ENCODE results near the gene ASAH2. TPM values are rescaled to one million over a fixed set of nuclear protein-coding genes. Genes with fewer than 3 reads are reported as not detected.

The ASAH2 gene
- total and polyA plus RNA-seq, 5 donors: 0.43 to 4.5 (median 1.9) TPM

GRCh38 chr10:50226610-50227009 lies 24.7 kb downstream of the ASAH2 start:
- Histone ChIP-seq H3K27ac (ENCODE audit: low read length) (no peak overlapping the region), H3K27me3 (ENCODE audit: control insufficient read depth, insufficient read depth) (no peaks in the 10 kb centered on the region), H3K9me3 (ENCODE audit: control insufficient read depth, low read length) (no peaks in the 10 kb centered on the region), H3K4me1 (ENCODE audit: control insufficient read depth, insufficient read depth, low read length) (no peaks in the 10 kb centered on the region), H3K4me3 (ENCODE audit: low read length) (no peak overlapping the region)
- DNase-seq (no peak), ATAC-seq (no peak)
- intact Hi-C loops (cut with DNase I): loop anchor here in 2 of 4 donors (10.0 kb wide), 1 partner anchor 632 kb away; no protein-coding TSS in a partner anchor
- 53% methylated on average over 1 of the region's 1 CpG for WGBS

GRCh38 chr10:50224330-50224952 lies 26.9 kb downstream of the ASAH2 start:
- Histone ChIP-seq H3K4me1 (ENCODE audit: control insufficient read depth, insufficient read depth, low read length) (no peaks in the 10 kb centered on the region), H3K27ac (ENCODE audit: low read length) (no peak overlapping the region), H3K4me3 (ENCODE audit: low read length) (no peak overlapping the region), H3K9me3 (ENCODE audit: control insufficient read depth, low read length) (no peaks in the 10 kb centered on the region), H3K27me3 (ENCODE audit: control insufficient read depth, insufficient read depth) (no peaks in the 10 kb centered on the region)
- intact Hi-C loops (cut with DNase I): loop anchor here (5.0 to 10.0 kb wide), 3 partner anchors 627 to 632 kb away; no protein-coding TSS in a partner anchor
- ATAC-seq (peak; percentile 47 to 67), DNase-seq (no peak)
- WGBS: 29% methylated on average over 6 of the region's 6 CpGs

GRCh38 chr10:50222199-50222598 lies 29.1 kb downstream of the ASAH2 start:
- no peaks in the 10 kb centered on the region for H3K4me1 ChIP-seq (ENCODE audit: control insufficient read depth, insufficient read depth, low read length)
- no peaks in the 10 kb centered on the region for H3K9me3 ChIP-seq (ENCODE audit: control insufficient read depth, low read length)
- H3K27me3 ChIP-seq (ENCODE audit: control insufficient read depth, insufficient read depth): no peaks in the 10 kb centered on the region
- DNase-seq (no peak), ATAC-seq (no peak)
- H3K4me3 ChIP-seq (ENCODE audit: low read length): no peak overlapping the region
- no peak overlapping the region for H3K27ac ChIP-seq (ENCODE audit: low read length)
- WGBS: 86% methylated on average over 2 of the region's 2 CpGs
- intact Hi-C loops (cut with DNase I): loop anchor here (5.0 to 10.0 kb wide), 3 partner anchors 625 to 630 kb away; no protein-coding TSS in a partner anchor

- Histone ChIP-seq H3K9me3 (ENCODE audit: control insufficient read depth, low read length) (no peaks in the 10 kb centered on the region), H3K27me3 (ENCODE audit: control insufficient read depth, insufficient read depth) (no peaks in the 10 kb centered on the region), H3K4me1 (ENCODE audit: control insufficient read depth, insufficient read depth, low read length) (no peaks in the 10 kb centered on the region), H3K4me3 (ENCODE audit: low read length) (no peak overlapping the region), H3K27ac (ENCODE audit: low read length) (no peak overlapping the region)
- 75% methylated on average over 1 of the region's 1 CpG for WGBS
- intact Hi-C loops (cut with DNase I): loop anchor here (5.0 to 10.0 kb wide), 3 partner anchors 624 to 629 kb away; no protein-coding TSS in a partner anchor
- DNase-seq (no peak), ATAC-seq (no peak)
Observed at GRCh38 chr10:50221470-50221869, 29.8 kb downstream of the ASAH2 start.

- no peak overlapping the region for H3K4me3 ChIP-seq (ENCODE audit: low read length)
- H3K4me1 ChIP-seq (ENCODE audit: control insufficient read depth, insufficient read depth, low read length): no peaks in the 10 kb centered on the region
- 86% methylated on average over 2 of the region's 2 CpGs for WGBS
- H3K9me3 ChIP-seq (ENCODE audit: control insufficient read depth, low read length): no peaks in the 10 kb centered on the region
- intact Hi-C loops (cut with DNase I): loop anchor here (5.0 to 10.0 kb wide), 3 partner anchors 622 to 627 kb away; no protein-coding TSS in a partner anchor
- no peak for ATAC-seq
- H3K27me3 ChIP-seq (ENCODE audit: control insufficient read depth, insufficient read depth): no peaks in the 10 kb centered on the region
- no peak overlapping the region for H3K27ac ChIP-seq (ENCODE audit: low read length)
- no peak for DNase-seq
Observed at GRCh38 chr10:50219646-50220045, 31.7 kb downstream of the ASAH2 start.

- DNase-seq: no peak
- H3K27ac ChIP-seq (ENCODE audit: low read length): no peak overlapping the region
- WGBS: 79% methylated on average over 2 of the region's 2 CpGs
- no peaks in the 10 kb centered on the region for H3K27me3 ChIP-seq (ENCODE audit: control insufficient read depth, insufficient read depth)
- no peak for ATAC-seq
- intact Hi-C loops (cut with DNase I): no loop called here
- no peaks in the 10 kb centered on the region for H3K9me3 ChIP-seq (ENCODE audit: control insufficient read depth, low read length)
- H3K4me3 ChIP-seq (ENCODE audit: low read length): no peak overlapping the region
- no peaks in the 10 kb centered on the region for H3K4me1 ChIP-seq (ENCODE audit: control insufficient read depth, insufficient read depth, low read length)
Observed at GRCh38 chr10:50219200-50219599, 32.1 kb downstream of the ASAH2 start.

GRCh38 chr10:50216894-50217293 lies 34.4 kb downstream of the ASAH2 start:
- Histone ChIP-seq H3K4me1 (ENCODE audit: control insufficient read depth, insufficient read depth, low read length) (no peaks in the 10 kb centered on the region), H3K9me3 (ENCODE audit: control insufficient read depth, low read length) (no peaks in the 10 kb centered on the region), H3K27ac (ENCODE audit: low read length) (no peak overlapping the region), H3K4me3 (ENCODE audit: low read length) (no peak overlapping the region), H3K27me3 (ENCODE audit: control insufficient read depth, insufficient read depth) (no peaks in the 10 kb centered on the region)
- ATAC-seq (peak in 1 of 2 donors; percentile 52), DNase-seq (no peak)
- intact Hi-C loops (cut with DNase I): no loop called here
- WGBS: 55% methylated on average over 3 of the region's 3 CpGs

GRCh38 chr10:50216418-50216817 lies 34.9 kb downstream of the ASAH2 start:
- ATAC-seq: no peak

GRCh38 chr10:50211670-50212069 lies 39.6 kb downstream of the ASAH2 start:
- no peaks in the 10 kb centered on the region for H3K9me3 ChIP-seq (ENCODE audit: control insufficient read depth, low read length)
- 70% methylated on average over 3 of the region's 3 CpGs for WGBS
- no peaks in the 10 kb centered on the region for H3K4me1 ChIP-seq (ENCODE audit: control insufficient read depth, insufficient read depth, low read length)
- ATAC-seq (no peak), DNase-seq (no peak)
- no peak overlapping the region for H3K4me3 ChIP-seq (ENCODE audit: low read length)
- no peak overlapping the region for H3K27ac ChIP-seq (ENCODE audit: low read length)
- intact Hi-C loops (cut with DNase I): no loop called here
- H3K27me3 ChIP-seq (ENCODE audit: control insufficient read depth, insufficient read depth): no peaks in the 10 kb centered on the region

More at GRCh38 chr10:50216418-50216817, 34.9 kb downstream of the ASAH2 start:
- intact Hi-C loops (cut with DNase I): no loop called here
- no peaks in the 10 kb centered on the region for H3K27me3 ChIP-seq (ENCODE audit: control insufficient read depth, insufficient read depth)
- H3K9me3 ChIP-seq (ENCODE audit: control insufficient read depth, low read length): no peaks in the 10 kb centered on the region
- no peak for DNase-seq
- H3K4me3 ChIP-seq (ENCODE audit: low read length): no peak overlapping the region
- no peaks in the 10 kb centered on the region for H3K4me1 ChIP-seq (ENCODE audit: control insufficient read depth, insufficient read depth, low read length)
- H3K27ac ChIP-seq (ENCODE audit: low read length): no peak overlapping the region

- intact Hi-C loops (cut with DNase I): no loop called here
Observed at GRCh38 chr10:50210876-50211275, 40.4 kb downstream of the ASAH2 start.

More at GRCh38 chr10:50210876-50211275, 40.4 kb downstream of the ASAH2 start:
- DNase-seq: no peak
- no peaks in the 10 kb centered on the region for H3K9me3 ChIP-seq (ENCODE audit: control insufficient read depth, low read length)
- H3K27me3 ChIP-seq (ENCODE audit: control insufficient read depth, insufficient read depth): no peaks in the 10 kb centered on the region
- no peak overlapping the region for H3K4me3 ChIP-seq (ENCODE audit: low read length)
- H3K27ac ChIP-seq (ENCODE audit: low read length): no peak overlapping the region
- ATAC-seq: no peak
- H3K4me1 ChIP-seq (ENCODE audit: control insufficient read depth, insufficient read depth, low read length): no peaks in the 10 kb centered on the region

All from right cardiac atrium (tissue), 5 donors.